H1 (cell line): ENCODE measurements around the gene ABCG1. TPM values are rescaled to one million over a fixed set of nuclear protein-coding genes. Genes with fewer than 3 reads are reported as not detected.

Source experiments
- CTCF ChIA-PET: fragments of 300-600 bp; sonication (Branson Sonifier 250); formaldehyde crosslinking; loops from one replicate; lab custom pipeline; 2021; ENCODE audit not compliant: partially characterized antibody; lab: Charles Lee
- POLR2A ChIA-PET: fragments of 300-600 bp; sonication (Branson Sonifier 250); formaldehyde crosslinking; loops from one replicate; lab custom pipeline; 2021; ENCODE audit warnings: inconsistent platforms; ENCODE audit not compliant: partially characterized antibody; lab: Charles Lee
- DNase-seq, 2 experiments: peaks; one replicate each; pipeline versions ENCODE4 v3.0.0 to v3.0.0-alpha.2; 2010 to 2022; ENCODE audit warnings: low spot score in 2 of 2, low read depth in 1 of 2, mixed read lengths in 1 of 2
- FAIRE-seq: peaks from 2 replicates; lab custom pipeline; 2011; peaks lifted over from hg19 to GRCh38; lab: Jason Lieb, UNC
- H2AFZ ChIP-seq: 2 replicates; pipeline ENCODE4 v1.8.1; 2012; ENCODE audit warnings: low read length, inconsistent platforms
- H2AK5ac ChIP-seq: 2 replicates; pipeline ENCODE4 v1.6.1; 2013; ENCODE audit warnings: low read depth, low read length
- H2BK120ac ChIP-seq: replicated peaks from 2 replicates; pipeline ENCODE3; 2013; ENCODE audit warnings: low read depth, low read length, inconsistent platforms
- H2BK12ac ChIP-seq: 2 replicates; pipeline ENCODE4 v1.6.1; 2013; ENCODE audit warnings: low read depth, low read length
- H2BK15ac ChIP-seq: 2 replicates; pipeline ENCODE4 v1.6.1; 2013; ENCODE audit warnings: low read length
- H2BK20ac ChIP-seq: 2 replicates; pipeline ENCODE4 v1.6.1; 2013; ENCODE audit warnings: low read length
- H2BK5ac ChIP-seq: 2 replicates; pipeline ENCODE4 v1.6.1; 2013; ENCODE audit warnings: low read depth, low read length
- H3K14ac ChIP-seq: 2 replicates; pipeline ENCODE4 v1.6.1; 2013; ENCODE audit warnings: inconsistent platforms; ENCODE audit not compliant: insufficient read length
- H3K18ac ChIP-seq: 2 replicates; pipeline ENCODE4 v1.6.1; 2013; ENCODE audit warnings: low read length; ENCODE audit errors: extremely low read depth
- H3K23ac ChIP-seq: 2 replicates; pipeline ENCODE4 v1.6.1; 2013; ENCODE audit warnings: inconsistent platforms; ENCODE audit not compliant: insufficient read length
- H3K23me2 ChIP-seq: 2 replicates; pipeline ENCODE4 v1.6.1; 2013; ENCODE audit warnings: low read depth, low read length
- H3K27ac ChIP-seq: 2 replicates; pipeline ENCODE4 v1.6.1; 2011; ENCODE audit warnings: low read depth, low read length, inconsistent platforms
- H3K27me3 ChIP-seq, 4 experiments: replicated peaks in 1 of 4; 1 replicate in 1 of 4; 2 replicates in 3 of 4; pipeline versions ENCODE4 v1.6.1 to v1.8.1; 2011 to 2013; ENCODE audit warnings: low read length in 3 of 4, mild to moderate bottlenecking in 3 of 4, inconsistent platforms in 2 of 4, mixed read lengths in 2 of 4, moderate library complexity in 1 of 4; ENCODE audit not compliant: control insufficient read depth in 3 of 4, insufficient read depth in 3 of 4; ENCODE audit errors: extremely low read depth in 1 of 4
- H3K36me3 ChIP-seq, 4 experiments: 2 replicates each; pipeline versions ENCODE4 v1.6.1 to v1.8.1; 2011 to 2013; ENCODE audit warnings: mild to moderate bottlenecking in 4 of 4, low read length in 3 of 4, moderate library complexity in 2 of 4, control low read depth in 1 of 4, inconsistent platforms in 1 of 4; ENCODE audit not compliant: insufficient read depth in 4 of 4, control insufficient read depth in 2 of 4
- H3K4ac ChIP-seq: replicated peaks from 2 replicates; pipeline ENCODE3; 2013; ENCODE audit warnings: low read length, low read depth, mixed read lengths, inconsistent platforms; ENCODE audit not compliant: insufficient read length
- H3K4me1 ChIP-seq, 4 experiments: replicated peaks in 1 of 4; 1 replicate in 1 of 4; 2 replicates in 3 of 4; pipeline versions ENCODE4 v1.6.1 to v1.8.1; 2011 to 2013; ENCODE audit warnings: low read length in 3 of 4, inconsistent platforms in 2 of 4, mixed read lengths in 1 of 4; ENCODE audit not compliant: insufficient read depth in 4 of 4, control insufficient read depth in 3 of 4
- H3K4me2 ChIP-seq, 2 experiments: 2 replicates each; pipeline versions ENCODE4 v1.6.1 to v1.8.1; 2011 to 2013; ENCODE audit warnings: low read depth in 2 of 2, low read length in 2 of 2, control low read depth in 1 of 2, inconsistent platforms in 1 of 2, mild to moderate bottlenecking in 1 of 2; ENCODE audit not compliant: insufficient read depth in 1 of 2
- H3K4me3 ChIP-seq, 4 experiments: fragments of 200-600, 300-600 bp in 1 of 4; sonication (generic), shearing (Covaris generic), sonication (Bioruptor Twin) in 1 of 4; 2 replicates each; pipeline versions ENCODE4 v1.5.1 to v1.8.1; 2011 to 2016; ENCODE audit warnings: low read length in 4 of 4, low read depth in 3 of 4, control low read depth in 2 of 4, inconsistent platforms in 2 of 4, mild to moderate bottlenecking in 2 of 4, mixed read lengths in 1 of 4, moderate library complexity in 1 of 4; ENCODE audit not compliant: insufficient read depth in 2 of 4; ENCODE audit errors: extremely low read depth in 1 of 4
- H3K56ac ChIP-seq: replicated peaks from 2 replicates; pipeline ENCODE3; 2013; ENCODE audit warnings: low read depth, mild to moderate bottlenecking, mixed read lengths, low read length, inconsistent platforms; ENCODE audit not compliant: insufficient read length
- H3K79me1 ChIP-seq: 2 replicates; pipeline ENCODE4 v1.6.1; 2013; ENCODE audit warnings: low read depth, low read length, control low read depth
- H3K79me2 ChIP-seq, 2 experiments: 2 replicates each; pipeline versions ENCODE4 v1.6.1 to v1.8.1; 2012 to 2013; ENCODE audit warnings: low read length in 2 of 2, mild to moderate bottlenecking in 2 of 2, inconsistent platforms in 1 of 2; ENCODE audit not compliant: insufficient read depth in 2 of 2, control insufficient read depth in 1 of 2
- H3K9ac ChIP-seq, 4 experiments: replicated peaks in 1 of 4; 1 replicate in 1 of 4; 2 replicates in 3 of 4; pipeline versions ENCODE4 v1.6.1 to v1.8.1; 2011 to 2013; ENCODE audit warnings: low read depth in 3 of 4, low read length in 3 of 4, control low read depth in 2 of 4, mild to moderate bottlenecking in 2 of 4, moderate library complexity in 2 of 4, inconsistent platforms in 1 of 4; ENCODE audit errors: extremely low read depth in 1 of 4
- H3K9me3 ChIP-seq, 2 experiments: 2 replicates each; pipeline versions ENCODE4 v1.6.1 to v1.8.1; 2012 to 2013; ENCODE audit warnings: mild to moderate bottlenecking in 2 of 2, moderate library complexity in 2 of 2, control low read depth in 1 of 2, inconsistent platforms in 1 of 2, low read depth in 1 of 2, low read length in 1 of 2, mixed read lengths in 1 of 2; ENCODE audit not compliant: insufficient read depth in 2 of 2
- H4K20me1 ChIP-seq, 2 experiments: replicated peaks in 1 of 2; 2 replicates each; pipeline versions ENCODE3 to v1.8.1; 2011 to 2013; ENCODE audit warnings: inconsistent platforms in 2 of 2, low read length in 2 of 2, mild to moderate bottlenecking in 1 of 2; ENCODE audit not compliant: insufficient read depth in 2 of 2, control insufficient read depth in 1 of 2
- H4K5ac ChIP-seq: 2 replicates; pipeline ENCODE4 v1.6.1; 2013; ENCODE audit warnings: low read length, low read depth, mixed read lengths, inconsistent platforms; ENCODE audit not compliant: insufficient read length
- H4K8ac ChIP-seq: 2 replicates; pipeline ENCODE4 v1.8.0; 2013; ENCODE audit warnings: mild to moderate bottlenecking, moderate library complexity, low read length, inconsistent platforms; ENCODE audit not compliant: insufficient read depth; ENCODE audit errors: extremely low read depth
- H4K91ac ChIP-seq: replicated peaks from 2 replicates; pipeline ENCODE3; 2013; ENCODE audit warnings: low read length, mixed read lengths, inconsistent platforms; ENCODE audit not compliant: insufficient read length
- BRCA1 ChIP-seq: IDR thresholded peaks from 2 replicates; pipeline ENCODE4 v1.6.1; 2012; ENCODE audit warnings: low read depth, low read length, improper control_type of control experiment
- NANOG ChIP-seq: IDR thresholded peaks from 2 replicates; pipeline ENCODE4 v1.6.1; 2011; ENCODE audit warnings: low read length, low read depth, mild to moderate bottlenecking, inconsistent platforms; ENCODE audit not compliant: insufficient read depth, poor library complexity, severe bottlenecking
- SRF ChIP-seq: IDR thresholded peaks from 2 replicates; pipeline ENCODE4 v1.6.1; 2011; ENCODE audit warnings: mild to moderate bottlenecking, low read depth, low read length, moderate library complexity
- WGBS, 2 experiments: shearing (Covaris generic) in 1 of 2; methylation state at CpG; one replicate each; pipeline versions ENCODE4 v1.1.6 to v1.1.7; 2013 to 2015; ENCODE audit warnings: low lambda C conversion rate in 2 of 2, mixed read lengths in 2 of 2, inconsistent platforms in 1 of 2, low coverage in 1 of 2, missing lambda C conversion rate in 1 of 2; ENCODE audit not compliant: insufficient replicate concordance in 2 of 2, insufficient coverage in 1 of 2, insufficient read length in 1 of 2; ENCODE audit errors: extremely low coverage in 1 of 2, missing lambda C conversion rate in 1 of 2; 5-methylcytosine and 5-hydroxymethylcytosine counted together
- polyA plus RNA-seq, 7 experiments: library from polyadenylated mRNA; depleted of rRNA in 3 of 7; stranded (reverse) in 5 of 7; unstranded in 2 of 7; fragments of >200 nt in 5 of 7; fragments of 200-250 nt in 2 of 7; gene quantifications; 1 replicate in 5 of 7; 2 replicates in 1 of 7; 4 replicates in 1 of 7; pipeline versions ENCODE4 v1.2.1 to v1.2.3, GENCODE V29; 2011 to 2013; ENCODE audit warnings: missing spikeins in 2 of 7, mixed read lengths in 2 of 7
- total RNA-seq: library from RNA; stranded (reverse); fragmentation: NEBNext Ultra II Directional; extraction: Animal tissue kit (Norgen Biotek cat#: 25700); gene quantifications from 2 replicates; pipeline ENCODE4 v1.2.1, GENCODE V29; 2021

Gene ABCG1
- total and polyA plus RNA-seq, 2 of the 8 experiments (the other 6 are each of a cell fraction or from before 2014, with no cell fraction given): 2.1 to 4.0 TPM

- CTCF ChIA-PET: interaction anchor here (1.1 to 4.2 kb wide), 2 partner anchors 24 to 41 kb away, joined by 3 to 31 read pairs; no protein-coding TSS in a partner anchor
- Histone ChIP-seq H3K79me1 (no peaks in the 10 kb centered on the region), H3K4me1 (peaks cover 7 to 21% (median 13%) of the 10 kb centered on the region in 4 experiments)
- FAIRE-seq: no peak
- TF ChIP-seq BRCA1 (no peak), SRF (no peak), NANOG (no peak)
- TF ChIP-seq, all 59 proteins: peak for 0
- Histone ChIP-seq H2BK12ac (peak overlapping the region; percentile 96; the same call in 1 of the 2 replicates), H4K5ac (no peak overlapping the region), H2BK20ac (peak overlapping the region; percentile 72; the same call in 1 of the 2 replicates), H3K27ac (no peak overlapping the region), H3K36me3 (no peaks in the 10 kb centered on the region), H2BK15ac (no peak overlapping the region), H2BK120ac (no peak overlapping the region), H3K23me2 (peaks cover 5% of the 10 kb centered on the region; the same call in 1 of the 2 replicates), H4K91ac (no peak overlapping the region), H3K4me2 (peak overlapping the region; percentile 59 to 94; a peak in 3 of 4 replicates), H3K9me3 (no peaks in the 10 kb centered on the region), H4K8ac (no peak overlapping the region), H3K23ac (no peak overlapping the region), H3K56ac (no peak overlapping the region), H3K9ac (no peak overlapping the region), H4K20me1 (peaks cover 0 to 1% of the 10 kb centered on the region in 2 experiments), H3K27me3 (peaks cover 0 to 24% (median 20%) of the 10 kb centered on the region in 4 experiments; a peak in 6 of 7 replicates), H3K18ac (0 out of 2 replicates have a peak overlapping the region, but pooled peaks have one; percentile 66), H2AK5ac (peak overlapping the region; percentile 71; the same call in 1 of the 2 replicates), H3K4ac (no peak overlapping the region), H2BK5ac (no peak overlapping the region), H3K79me2 (no peaks in the 10 kb centered on the region), H3K14ac (no peak overlapping the region), H3K4me3 (peak overlapping the region in 1 of 4 experiments; percentile 60; a peak in 2 of 8 replicates), H2AFZ (no peak overlapping the region)
- no peak for DNase-seq
- WGBS, 2 experiments: 87% methylated on average over 9 of the region's 9 CpGs; no CpG with 5 or more reads in 1 of the 2 experiments
- POLR2A ChIA-PET: interaction anchor here (0.7 to 2.8 kb wide), 3 partner anchors 9 to 15 kb away, joined by 3 to 18 read pairs (median 5); no protein-coding TSS in a partner anchor
Measured at GRCh38 chr21:42235593-42235992, 16.7 kb downstream of the ABCG1 start.
